GM19328 (cell line): ENCODE measurements around the gene SLC6A13.
"Not testable (repeated sequence)": the region's sequence is repeated elsewhere in the genome, so short reads cannot be mapped to it uniquely, and the experiment has no call there.

ENCODE experiments used
- ATAC-seq: cut with Tn5 transposase; IDR thresholded peaks from one replicate; pipeline ENCODE4 v1.9.1; 2021; ENCODE audit warnings: mild to moderate bottlenecking, moderate library complexity; ENCODE audit not compliant: unreplicated experiment

SLC6A13 gene

GRCh38 chr12:265096-265495 lies 2.5 kb upstream of the SLC6A13 start:
- ATAC-seq = no peak

GRCh38 chr12:264269-264668 lies 1.6 kb upstream of the SLC6A13 start:
- no peak for ATAC-seq

GRCh38 chr12:263574-263973 lies 938 bp upstream of the SLC6A13 start:
- ATAC-seq = no peak

GRCh38 chr12:262113-262512 lies 523 bp downstream of the SLC6A13 start:
- ATAC-seq = no peak

GRCh38 chr12:257521-258321 lies 4.9 kb downstream of the SLC6A13 start:
- no peak for ATAC-seq

GRCh38 chr12:256958-257357 lies 5.7 kb downstream of the SLC6A13 start:
- no peak for ATAC-seq

- no peak for ATAC-seq
These were observed 6.4 kb downstream of the SLC6A13 start for GRCh38 chr12:256225-256624.

GRCh38 chr12:254912-255311 lies 7.7 kb downstream of the SLC6A13 start:
- no peak for ATAC-seq

- no peak for ATAC-seq
These were observed 8.6 kb downstream of the SLC6A13 start for GRCh38 chr12:254039-254438.

GRCh38 chr12:253116-253831 lies 9.4 kb downstream of the SLC6A13 start:
- ATAC-seq = no peak

- ATAC-seq = no peak
These were observed 10.0 kb downstream of the SLC6A13 start for GRCh38 chr12:252636-253035.

- no peak for ATAC-seq
These were observed 15.4 kb downstream of the SLC6A13 start for GRCh38 chr12:247271-247670.

- no peak for ATAC-seq
These were observed 19.3 kb downstream of the SLC6A13 start for GRCh38 chr12:243381-243780.

- ATAC-seq = no peak
These were observed 20.1 kb downstream of the SLC6A13 start for GRCh38 chr12:242496-242895.

GRCh38 chr12:241266-241665 lies 21.4 kb downstream of the SLC6A13 start:
- ATAC-seq = no peak

- ATAC-seq = no peak
These were observed 22.1 kb downstream of the SLC6A13 start for GRCh38 chr12:240566-240965.

GRCh38 chr12:238736-239398 lies 23.8 kb downstream of the SLC6A13 start:
- no peak for ATAC-seq

GRCh38 chr12:238116-238515 lies 24.5 kb downstream of the SLC6A13 start:
- no peak for ATAC-seq

GRCh38 chr12:237026-237815 lies 25.4 kb downstream of the SLC6A13 start:
- ATAC-seq = no peak

GRCh38 chr12:236445-236844 lies 26.2 kb downstream of the SLC6A13 start:
- no peak for ATAC-seq

GRCh38 chr12:235967-236366 lies 26.7 kb downstream of the SLC6A13 start:
- not testable (repeated sequence) for ATAC-seq
